Liver (tissue), 3 donors: ENCODE data around the gene SERPINB7.

Experiments used
- EGR1 ChIP-seq, 2 donors: IDR thresholded peaks; 2 replicates each; pipeline ENCODE4 v1.6.1; 2016 to 2018; ENCODE audit warnings: antibody characterized with exemption in 2 of 2, low read depth in 2 of 2
- GABPA ChIP-seq, 2 donors: IDR thresholded peaks in 1 of 2; conservative IDR thresholded peaks in 1 of 2; 2 replicates each; pipeline ENCODE4 v1.6.1; 2016; ENCODE audit warnings: antibody characterized with exemption in 2 of 2, mild to moderate bottlenecking in 1 of 2, moderate library complexity in 1 of 2
- HNF4G ChIP-seq: IDR thresholded peaks from 2 replicates; pipeline ENCODE4 v1.6.1; 2016; ENCODE audit warnings: antibody characterized with exemption
- JUND ChIP-seq, 2 donors: IDR thresholded peaks; 2 replicates each; pipeline ENCODE4 v1.6.1; 2016; ENCODE audit warnings: antibody characterized with exemption in 2 of 2
- RAD21 ChIP-seq, 2 donors: IDR thresholded peaks; 2 replicates each; pipeline ENCODE4 v1.6.1; 2016; ENCODE audit warnings: antibody characterized with exemption in 2 of 2, mild to moderate bottlenecking in 2 of 2
- TF ChIP-seq, protein P1 (sequence below): fragments of 150-350 bp; IDR thresholded peaks from 2 replicates; pipeline ENCODE4 v1.5.1; 2017; ENCODE audit warnings: improper control_type of control experiment, low read depth, low read length; ENCODE audit not compliant: missing input control
- TF ChIP-seq, protein P2 (sequence below): IDR thresholded peaks from 2 replicates; pipeline ENCODE4 v1.6.1; 2016; ENCODE audit warnings: antibody characterized with exemption, mild to moderate bottlenecking
- TF ChIP-seq, protein P3 (sequence below): IDR thresholded peaks from 2 replicates; pipeline ENCODE4 v1.6.1; 2016; ENCODE audit warnings: antibody characterized with exemption
- donor health status: healthy.
- donor health status: healthy.

DNA sequence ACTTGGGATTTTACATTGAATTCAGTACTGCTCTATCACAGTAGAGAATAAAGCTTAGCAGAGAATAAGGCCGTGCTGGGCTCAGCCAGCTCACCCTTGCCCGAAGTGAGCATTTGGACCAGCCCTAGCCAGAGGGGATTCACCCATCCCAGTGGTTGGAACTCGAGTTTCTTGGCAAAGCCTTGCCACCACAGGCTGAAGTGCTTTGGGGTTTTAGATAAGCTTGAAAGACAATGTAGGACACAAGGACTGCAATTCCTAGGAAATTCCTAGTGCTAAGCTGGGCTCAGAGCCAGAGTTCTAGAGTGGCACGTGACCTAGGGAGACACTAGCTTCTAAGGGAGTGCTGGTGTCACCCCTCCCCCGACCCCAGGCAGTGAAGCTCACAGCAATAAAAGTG, 44.4 kb upstream of the SERPINB7 start:
- TF ChIP-seq, protein P1, sequence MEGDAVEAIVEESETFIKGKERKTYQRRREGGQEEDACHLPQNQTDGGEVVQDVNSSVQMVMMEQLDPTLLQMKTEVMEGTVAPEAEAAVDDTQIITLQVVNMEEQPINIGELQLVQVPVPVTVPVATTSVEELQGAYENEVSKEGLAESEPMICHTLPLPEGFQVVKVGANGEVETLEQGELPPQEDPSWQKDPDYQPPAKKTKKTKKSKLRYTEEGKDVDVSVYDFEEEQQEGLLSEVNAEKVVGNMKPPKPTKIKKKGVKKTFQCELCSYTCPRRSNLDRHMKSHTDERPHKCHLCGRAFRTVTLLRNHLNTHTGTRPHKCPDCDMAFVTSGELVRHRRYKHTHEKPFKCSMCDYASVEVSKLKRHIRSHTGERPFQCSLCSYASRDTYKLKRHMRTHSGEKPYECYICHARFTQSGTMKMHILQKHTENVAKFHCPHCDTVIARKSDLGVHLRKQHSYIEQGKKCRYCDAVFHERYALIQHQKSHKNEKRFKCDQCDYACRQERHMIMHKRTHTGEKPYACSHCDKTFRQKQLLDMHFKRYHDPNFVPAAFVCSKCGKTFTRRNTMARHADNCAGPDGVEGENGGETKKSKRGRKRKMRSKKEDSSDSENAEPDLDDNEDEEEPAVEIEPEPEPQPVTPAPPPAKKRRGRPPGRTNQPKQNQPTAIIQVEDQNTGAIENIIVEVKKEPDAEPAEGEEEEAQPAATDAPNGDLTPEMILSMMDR: no peak
- TF ChIP-seq, protein P2, sequence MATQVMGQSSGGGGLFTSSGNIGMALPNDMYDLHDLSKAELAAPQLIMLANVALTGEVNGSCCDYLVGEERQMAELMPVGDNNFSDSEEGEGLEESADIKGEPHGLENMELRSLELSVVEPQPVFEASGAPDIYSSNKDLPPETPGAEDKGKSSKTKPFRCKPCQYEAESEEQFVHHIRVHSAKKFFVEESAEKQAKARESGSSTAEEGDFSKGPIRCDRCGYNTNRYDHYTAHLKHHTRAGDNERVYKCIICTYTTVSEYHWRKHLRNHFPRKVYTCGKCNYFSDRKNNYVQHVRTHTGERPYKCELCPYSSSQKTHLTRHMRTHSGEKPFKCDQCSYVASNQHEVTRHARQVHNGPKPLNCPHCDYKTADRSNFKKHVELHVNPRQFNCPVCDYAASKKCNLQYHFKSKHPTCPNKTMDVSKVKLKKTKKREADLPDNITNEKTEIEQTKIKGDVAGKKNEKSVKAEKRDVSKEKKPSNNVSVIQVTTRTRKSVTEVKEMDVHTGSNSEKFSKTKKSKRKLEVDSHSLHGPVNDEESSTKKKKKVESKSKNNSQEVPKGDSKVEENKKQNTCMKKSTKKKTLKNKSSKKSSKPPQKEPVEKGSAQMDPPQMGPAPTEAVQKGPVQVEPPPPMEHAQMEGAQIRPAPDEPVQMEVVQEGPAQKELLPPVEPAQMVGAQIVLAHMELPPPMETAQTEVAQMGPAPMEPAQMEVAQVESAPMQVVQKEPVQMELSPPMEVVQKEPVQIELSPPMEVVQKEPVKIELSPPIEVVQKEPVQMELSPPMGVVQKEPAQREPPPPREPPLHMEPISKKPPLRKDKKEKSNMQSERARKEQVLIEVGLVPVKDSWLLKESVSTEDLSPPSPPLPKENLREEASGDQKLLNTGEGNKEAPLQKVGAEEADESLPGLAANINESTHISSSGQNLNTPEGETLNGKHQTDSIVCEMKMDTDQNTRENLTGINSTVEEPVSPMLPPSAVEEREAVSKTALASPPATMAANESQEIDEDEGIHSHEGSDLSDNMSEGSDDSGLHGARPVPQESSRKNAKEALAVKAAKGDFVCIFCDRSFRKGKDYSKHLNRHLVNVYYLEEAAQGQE: no peak
- no peak for TF ChIP-seq RAD21 (IDR thresholded peaks at IDR 0.05)
- no peak for TF ChIP-seq HNF4G
- TF ChIP-seq, protein P3, sequence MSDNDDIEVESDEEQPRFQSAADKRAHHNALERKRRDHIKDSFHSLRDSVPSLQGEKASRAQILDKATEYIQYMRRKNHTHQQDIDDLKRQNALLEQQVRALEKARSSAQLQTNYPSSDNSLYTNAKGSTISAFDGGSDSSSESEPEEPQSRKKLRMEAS: no peak
- TF ChIP-seq JUND (IDR thresholded peaks at IDR 0.05): no peak
- no peak for TF ChIP-seq GABPA (IDR thresholded peaks at IDR 0.05 in 1 of 2, conservative IDR thresholded peaks at IDR 0.05 in 1 of 2)
- no peak for TF ChIP-seq EGR1 (IDR thresholded peaks at IDR 0.05; ENCODE audit: low read depth in 2 of 2)
